GM18861 (cell line): ENCODE results near the gene PABPC3.

Experiments used
- ATAC-seq: cut with Tn5 transposase; IDR thresholded peaks from one replicate; pipeline ENCODE4 v1.9.1; 2021; ENCODE audit not compliant: unreplicated experiment

The PABPC3 gene

GRCh38 chr13:25095851-25096453 lies at the start of gene PABPC3:
PABPC3 (plus strand) TSS chr13:25096136; CDS start chr13:25096199, 63 bp downstream.
- no peak for ATAC-seq

GRCh38 chr13:25046274-25046984 lies 49.5 kb upstream of the PABPC3 start:
- ATAC-seq, result no peak

GRCh38 chr13:25046985-25047511 lies 48.9 kb upstream of the PABPC3 start:
- ATAC-seq, result no peak

- ATAC-seq, result no peak
Measured at GRCh38 chr13:25051065-25051464, 44.9 kb upstream of the PABPC3 start.

- ATAC-seq, result no peak
Measured at GRCh38 chr13:25059166-25059565, 36.8 kb upstream of the PABPC3 start.

- no peak for ATAC-seq
Measured at GRCh38 chr13:25059958-25060357, 36.0 kb upstream of the PABPC3 start.

GRCh38 chr13:25062479-25062878 lies 33.5 kb upstream of the PABPC3 start:
- no peak for ATAC-seq

- no peak for ATAC-seq
Measured at GRCh38 chr13:25064396-25064795, 31.5 kb upstream of the PABPC3 start.

GRCh38 chr13:25065974-25066770 lies 29.8 kb upstream of the PABPC3 start:
- no peak for ATAC-seq

- no peak for ATAC-seq
Measured at GRCh38 chr13:25067064-25067463, 28.9 kb upstream of the PABPC3 start.

- no peak for ATAC-seq
Measured at GRCh38 chr13:25068810-25069209, 27.1 kb upstream of the PABPC3 start.

- no peak for ATAC-seq
Measured at GRCh38 chr13:25069236-25069635, 26.7 kb upstream of the PABPC3 start.

- ATAC-seq, result no peak
Measured at GRCh38 chr13:25069911-25070310, 26.0 kb upstream of the PABPC3 start.

GRCh38 chr13:25080773-25081172 lies 15.2 kb upstream of the PABPC3 start:
- no peak for ATAC-seq

GRCh38 chr13:25084096-25084495 lies 11.8 kb upstream of the PABPC3 start:
- no peak for ATAC-seq

GRCh38 chr13:25085125-25085742 lies 10.7 kb upstream of the PABPC3 start:
- ATAC-seq, result no peak

- no peak for ATAC-seq
Measured at GRCh38 chr13:25088562-25089221, 7.2 kb upstream of the PABPC3 start.

- ATAC-seq, result no peak
Measured at GRCh38 chr13:25097426-25097825, 1.5 kb downstream of the PABPC3 start.

GRCh38 chr13:25103711-25104110 lies 7.8 kb downstream of the PABPC3 start:
- ATAC-seq, result no peak

GRCh38 chr13:25109341-25109740 lies 13.4 kb downstream of the PABPC3 start:
- ATAC-seq, result no peak
